Tibial artery (tissue), 4 donors: ENCODE results near the gene UBE2G1.
A peak's percentile ranks its signal among the peaks of the same experiment; 100 is the strongest.
"Not testable (repeated sequence)": the region's sequence is repeated elsewhere in the genome, so short reads cannot be mapped to it uniquely, and the experiment has no call there.

Experiments
- DNase-seq, 2 donors: peaks; one replicate each; pipeline ENCODE4 v3.0.0-alpha.2; 2019
- H3K27ac ChIP-seq, 2 donors: fragments of 200-600 bp; sonication (generic) in 1 of 2; 1 replicate in 1 of 2; 2 replicates in 1 of 2; pipeline ENCODE4 v1.5.1; 2018 to 2019; ENCODE audit warnings: mild to moderate bottlenecking in 1 of 2
- H3K27me3 ChIP-seq, 2 donors: fragments of 200-600 bp; sonication (generic) in 1 of 2; one replicate each; pipeline versions ENCODE4 v1.5.1 to v1.6.0; 2016 to 2019
- H3K36me3 ChIP-seq, 3 donors: fragments of 200-600 bp; sonication (generic) in 2 of 3; one replicate each; pipeline ENCODE4 v1.5.1; 2016 to 2019; ENCODE audit warnings: mild to moderate bottlenecking in 2 of 3
- H3K4me1 ChIP-seq, 4 donors: fragments of 200-600 bp; sonication (generic) in 2 of 4; 1 replicate in 3 of 4; 2 replicates in 1 of 4; pipeline ENCODE4 v1.5.1; 2016 to 2019
- H3K4me3 ChIP-seq, 2 donors: fragments of 200-600 bp; sonication (generic) in 1 of 2; 1 replicate in 1 of 2; 2 replicates in 1 of 2; pipeline ENCODE4 v1.5.1; 2018 to 2019; ENCODE audit warnings: mild to moderate bottlenecking in 2 of 2
- H3K9me3 ChIP-seq, 3 donors: fragments of 200-600 bp; sonication (generic) in 1 of 3; one replicate each; pipeline ENCODE4 v1.5.1; 2016 to 2019
- CTCF ChIP-seq, 2 experiments: fragments of 200-600 bp in 1 of 2; fragments of 450-650 bp in 1 of 2; IDR thresholded peaks; one replicate each; pipeline ENCODE4 v1.5.1; 2017 to 2019; ENCODE audit warnings: antibody characterized with exemption in 2 of 2, mild to moderate bottlenecking in 1 of 2, moderate library complexity in 1 of 2
- intact Hi-C: fragments of 100-400 bp; cut with DNase I; formaldehyde crosslinking; loops from one replicate; pipeline ENCODE4 v1.15.0; 2023; ENCODE audit warnings: low total_unique reads

Gene UBE2G1

GRCh38 chr17:4368341-4368740, 1.9 kb upstream of the UBE2G1 start:
- Histone ChIP-seq H3K27me3 (no peaks in the 10 kb centered on the region), H3K4me1 (peaks cover 0 to 16% (median 10%) of the 10 kb centered on the region in 4 donors), H3K36me3 (no peaks in the 10 kb centered on the region), H3K9me3 (no peaks in the 10 kb centered on the region), H3K27ac (no peak overlapping the region), H3K4me3 (no peak overlapping the region)
- intact Hi-C loops = no loop called here
- TF ChIP-seq CTCF (IDR thresholded peaks at IDR 0.05) = no peak
- no peak for DNase-seq

- DNase-seq, intact Hi-C loops, H3K4me3 ChIP-seq: not testable (repeated sequence)
Observed at GRCh38 chr17:4367177-4367576, 702 bp upstream of the UBE2G1 start.

GRCh38 chr17:4365628-4366326, 698 bp downstream of the UBE2G1 start:
- intact Hi-C loops = no loop called here
- Histone ChIP-seq H3K4me1 (peaks cover 0 to 34% (median 18%) of the 10 kb centered on the region in 4 donors), H3K9me3 (no peaks in the 10 kb centered on the region), H3K4me3 (peak overlapping the region; percentile 63 to 99), H3K27ac (peak overlapping the region; percentile 88 to 99), H3K27me3 (no peaks in the 10 kb centered on the region), H3K36me3 (peaks cover 0 to 3% (median 0%) of the 10 kb centered on the region in 3 donors)
- peak in 1 of 2 donors; percentile 69 for DNase-seq
- no peak for TF ChIP-seq CTCF (IDR thresholded peaks at IDR 0.05)

More at GRCh38 chr17:4367177-4367576, 702 bp upstream of the UBE2G1 start:
- Histone ChIP-seq H3K27ac (peak overlapping the region; percentile 88 to 99), H3K4me1 (peaks cover 0 to 25% (median 14%) of the 10 kb centered on the region in 4 donors)
- not testable (repeated sequence) for H3K27me3 ChIP-seq, H3K36me3 ChIP-seq, H3K9me3 ChIP-seq

- no peaks in the 10 kb centered on the region for H3K27me3 ChIP-seq
- TF ChIP-seq CTCF (IDR thresholded peaks at IDR 0.05) = no peak
- H3K36me3 ChIP-seq = peaks cover 0 to 3% (median 0%) of the 10 kb centered on the region in 3 donors
- no peaks in the 10 kb centered on the region for H3K9me3 ChIP-seq
- intact Hi-C loops = no loop called here
- peaks cover 0 to 34% (median 20%) of the 10 kb centered on the region in 4 donors for H3K4me1 ChIP-seq
- H3K27ac ChIP-seq = peak overlapping the region; percentile 88 to 99
- DNase-seq = peak; percentile 92 to 96
- H3K4me3 ChIP-seq = peak overlapping the region; percentile 63 to 99
Observed at GRCh38 chr17:4365103-4365627, 1.3 kb downstream of the UBE2G1 start.

GRCh38 chr17:4364622-4365041, 1.8 kb downstream of the UBE2G1 start:
- peaks cover 0 to 3% (median 0%) of the 10 kb centered on the region in 3 donors for H3K36me3 ChIP-seq
- no peaks in the 10 kb centered on the region for H3K9me3 ChIP-seq
- peak overlapping the region; percentile 88 to 99 for H3K27ac ChIP-seq
- no peak for TF ChIP-seq CTCF (IDR thresholded peaks at IDR 0.05)
- intact Hi-C loops = no loop called here
- DNase-seq = no peak
- H3K4me1 ChIP-seq = peaks cover 0 to 37% (median 22%) of the 10 kb centered on the region in 4 donors
- H3K27me3 ChIP-seq = no peaks in the 10 kb centered on the region
- H3K4me3 ChIP-seq = peak overlapping the region; percentile 63 to 99

- H3K36me3 ChIP-seq = peaks cover 0 to 3% (median 0%) of the 10 kb centered on the region in 3 donors
- TF ChIP-seq CTCF (IDR thresholded peaks at IDR 0.05) = no peak
- intact Hi-C loops = no loop called here
- no peak overlapping the region for H3K4me3 ChIP-seq
- H3K9me3 ChIP-seq = no peaks in the 10 kb centered on the region
- H3K27me3 ChIP-seq = no peaks in the 10 kb centered on the region
- H3K4me1 ChIP-seq = peaks cover 0 to 59% (median 25%) of the 10 kb centered on the region in 4 donors
- peak overlapping the region in 1 of 2 donors; percentile 21 for H3K27ac ChIP-seq
- DNase-seq = no peak
Observed at GRCh38 chr17:4362141-4362540, 4.3 kb downstream of the UBE2G1 start.
